GM13977 (cell line): Measurements from ENCODE around the gene FMO4.

ENCODE experiments used
- DNase-seq: peaks from one replicate; pipeline ENCODE4 v3.0.0; 2012; ENCODE audit warnings: low spot score
- CTCF ChIP-seq: IDR thresholded peaks from 2 replicates; pipeline ENCODE4 v1.5.1; 2012; ENCODE audit warnings: mild to moderate bottlenecking, control low read depth; ENCODE audit not compliant: insufficient read depth; ENCODE audit errors: extremely low read depth, missing control alignments
- in situ Hi-C: fragments of 300-500 bp; cut with MboI; formaldehyde crosslinking; loops from one replicate; pipeline ENCODE4 v1.12.0; 2022; ENCODE audit warnings: low sequenced_read_pairs, low pct_unique_long_range_greater_than_20kb, mixed read lengths, inconsistent platforms; ENCODE audit not compliant: unreplicated experiment

FMO4 gene

GRCh38 chr1:171344473-171344820 is 30.5 kb downstream of the FMO4 start:
- DNase-seq = no peak
- in situ Hi-C loops = no loop called here
- no peak for TF ChIP-seq CTCF

- DNase-seq = no peak
- TF ChIP-seq CTCF = no peak
- in situ Hi-C loops = no loop called here
Observed at GRCh38 chr1:171345536-171345935, 31.6 kb downstream of the FMO4 start.

- DNase-seq = no peak
- in situ Hi-C loops = no loop called here
- no peak for TF ChIP-seq CTCF
Observed at GRCh38 chr1:171346881-171347280, 32.9 kb downstream of the FMO4 start.

GRCh38 chr1:171350594-171350993 is 36.6 kb downstream of the FMO4 start:
- DNase-seq = no peak
- in situ Hi-C loops = no loop called here
- no peak for TF ChIP-seq CTCF

GRCh38 chr1:171351961-171352360 is 38.0 kb downstream of the FMO4 start:
- no peak for TF ChIP-seq CTCF
- no peak for DNase-seq
- in situ Hi-C loops = no loop called here

- in situ Hi-C loops = no loop called here
- no peak for DNase-seq
- TF ChIP-seq CTCF = no peak
Observed at GRCh38 chr1:171352554-171352953, 38.6 kb downstream of the FMO4 start.

- in situ Hi-C loops = no loop called here
- TF ChIP-seq CTCF = no peak
- no peak for DNase-seq
Observed at GRCh38 chr1:171355727-171356126, 41.7 kb downstream of the FMO4 start.
